ENCODE measurements around the gene TFDP2. TPM values are rescaled to one million over a fixed set of nuclear protein-coding genes. Genes with fewer than 3 reads are reported as not detected.

Gene TFDP2
- total RNA-seq, 1 experiment from 2014 or later = 43.2 TPM

DNA sequence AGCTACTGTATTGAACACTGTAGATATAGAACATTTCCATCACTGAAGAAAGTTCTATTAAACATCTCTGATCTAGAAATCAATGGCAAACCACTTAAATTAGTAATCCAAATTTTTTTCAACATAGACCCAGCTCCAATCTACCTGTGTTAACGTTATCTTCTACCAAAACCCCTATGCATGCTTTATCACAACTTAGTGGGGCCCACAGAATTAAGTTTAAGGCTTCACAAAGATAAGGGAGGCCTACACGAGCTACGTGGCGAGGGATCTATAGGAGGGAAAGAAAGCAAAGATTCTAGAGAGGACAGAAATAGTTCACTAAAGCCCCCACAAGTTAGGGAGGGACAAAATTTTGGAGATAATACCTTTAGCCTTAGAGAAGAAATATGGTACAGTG, 116.1 kb downstream of the TFDP2 start:
- Mint-ChIP-seq H3K36me3 (ENCODE audit: insufficient read depth, unreplicated experiment) (no peaks in the 10 kb centered on the region), H3K27ac (ENCODE audit: low read depth, unreplicated experiment) (no peak overlapping the region), H3K27me3 (ENCODE audit: insufficient read depth, unreplicated experiment) (no peaks in the 10 kb centered on the region), H3K9me3 (ENCODE audit: unreplicated experiment) (no peaks in the 10 kb centered on the region), H3K4me3 (ENCODE audit: unreplicated experiment) (no peak overlapping the region), H3K4me1 (ENCODE audit: insufficient read depth, unreplicated experiment) (peaks cover 5% of the 10 kb centered on the region)
- DNase-seq (ENCODE audit: unreplicated experiment) = no peak
- no TSS peak for BruUV-seq (replicated peaks)
- CTCF ChIA-PET = interaction anchor here (0.6 kb wide), 1 partner anchor 818 kb away, joined by 3 read pairs; no protein-coding TSS in a partner anchor
- POLR2A ChIA-PET = no interaction called here
- no peak for TF ChIP-seq CTCF (IDR thresholded peaks at IDR 0.05; ENCODE audit: unreplicated experiment)
- intact Hi-C loops (cut with micrococcal nuclease) = no loop called here

GRCh38 chr3:142031575-142031974, 117.8 kb downstream of the TFDP2 start:
- Mint-ChIP-seq H3K36me3 (ENCODE audit: insufficient read depth, unreplicated experiment) (no peaks in the 10 kb centered on the region), H3K4me1 (ENCODE audit: insufficient read depth, unreplicated experiment) (peaks cover 10% of the 10 kb centered on the region), H3K4me3 (ENCODE audit: unreplicated experiment) (no peak overlapping the region), H3K27ac (ENCODE audit: low read depth, unreplicated experiment) (no peak overlapping the region), H3K27me3 (ENCODE audit: insufficient read depth, unreplicated experiment) (no peaks in the 10 kb centered on the region), H3K9me3 (ENCODE audit: unreplicated experiment) (no peaks in the 10 kb centered on the region)
- BruUV-seq (replicated peaks) = no TSS peak
- POLR2A ChIA-PET = no interaction called here
- TF ChIP-seq CTCF (IDR thresholded peaks at IDR 0.05; ENCODE audit: unreplicated experiment) = no peak
- CTCF ChIA-PET = interaction anchor here (0.7 kb wide), 1 partner anchor 348 kb away, joined by 3 read pairs; no protein-coding TSS in a partner anchor
- DNase-seq (ENCODE audit: unreplicated experiment) = no peak
- intact Hi-C loops (cut with micrococcal nuclease) = no loop called here

- no peak for TF ChIP-seq CTCF (IDR thresholded peaks at IDR 0.05; ENCODE audit: unreplicated experiment)
- CTCF ChIA-PET = interaction anchor here (0.8 to 1.0 kb wide), 2 partner anchors 19 to 251 kb away, joined by 3 to 4 read pairs; no protein-coding TSS in a partner anchor
- POLR2A ChIA-PET = interaction anchor here (0.5 to 2.2 kb wide), 3 partner anchors 19 to 189 kb away, joined by 3 to 14 read pairs (median 4); partner anchors contain the start of gene TFDP2
- peaks cover 12% of the 10 kb centered on the region for H3K4me1 Mint-ChIP-seq (ENCODE audit: insufficient read depth, unreplicated experiment)
- no peaks in the 10 kb centered on the region for H3K36me3 Mint-ChIP-seq (ENCODE audit: insufficient read depth, unreplicated experiment)
- no peak overlapping the region for H3K4me3 Mint-ChIP-seq (ENCODE audit: unreplicated experiment)
- H3K27me3 Mint-ChIP-seq (ENCODE audit: insufficient read depth, unreplicated experiment) = no peaks in the 10 kb centered on the region
- DNase-seq (ENCODE audit: unreplicated experiment) = no peak
- no peak overlapping the region for H3K27ac Mint-ChIP-seq (ENCODE audit: low read depth, unreplicated experiment)
- H3K9me3 Mint-ChIP-seq (ENCODE audit: unreplicated experiment) = no peaks in the 10 kb centered on the region
- intact Hi-C loops (cut with micrococcal nuclease) = no loop called here
- no TSS peak for BruUV-seq (replicated peaks)
These were observed 119.6 kb downstream of the TFDP2 start for GRCh38 chr3:142029791-142030190.

- CTCF ChIA-PET = interaction anchor here (0.5 to 1.0 kb wide), 3 partner anchors 20 to 251 kb away, joined by 3 to 4 read pairs (median 3); no protein-coding TSS in a partner anchor
These were observed 120.2 kb downstream of the TFDP2 start for GRCh38 chr3:142029052-142029642.

More at GRCh38 chr3:142029052-142029642, 120.2 kb downstream of the TFDP2 start:
- intact Hi-C loops (cut with micrococcal nuclease) = no loop called here
- Mint-ChIP-seq H3K4me3 (ENCODE audit: unreplicated experiment) (no peak overlapping the region), H3K36me3 (ENCODE audit: insufficient read depth, unreplicated experiment) (no peaks in the 10 kb centered on the region), H3K4me1 (ENCODE audit: insufficient read depth, unreplicated experiment) (peaks cover 12% of the 10 kb centered on the region), H3K9me3 (ENCODE audit: unreplicated experiment) (no peaks in the 10 kb centered on the region), H3K27me3 (ENCODE audit: insufficient read depth, unreplicated experiment) (no peaks in the 10 kb centered on the region), H3K27ac (ENCODE audit: low read depth, unreplicated experiment) (no peak overlapping the region)
- DNase-seq (ENCODE audit: unreplicated experiment) = no peak
- TF ChIP-seq CTCF (IDR thresholded peaks at IDR 0.05; ENCODE audit: unreplicated experiment) = no peak
- no TSS peak for BruUV-seq (replicated peaks)
- POLR2A ChIA-PET = interaction anchor here (0.5 to 2.2 kb wide), 9 partner anchors 19 to 542 kb away, joined by 3 to 14 read pairs (median 4); partner anchors contain the start of gene TFDP2
